ENCODE data around the gene BBS7. TPM values are rescaled to one million over a fixed set of nuclear protein-coding genes. Genes with fewer than 3 reads are reported as not detected.

The BBS7 gene
- total and polyA plus RNA-seq, 2 donors (not counting 1 experiment from before 2014, with no cell fraction given), result 22.5 to 22.7 TPM

GRCh38 chr4:121817006-121817405 is 53.3 kb downstream of the BBS7 start:
- Histone ChIP-seq H3K9me3 (ENCODE audit: control insufficient read depth, insufficient read depth, low read depth, low read length) (no peaks in the 10 kb centered on the region), H3K27me3 (ENCODE audit: control insufficient read depth, insufficient read depth, low read length) (no peaks in the 10 kb centered on the region), H3K4me2 (ENCODE audit: extremely low read depth, insufficient read depth, low read length) (no peak overlapping the region), H3K4me1 (ENCODE audit: control insufficient read depth, extremely low read depth, insufficient read depth, low read length) (no peaks in the 10 kb centered on the region), H3K27ac (ENCODE audit: insufficient read depth, low read length) (no peak overlapping the region), H3K4me3 (replicated peaks in 1 of 4; ENCODE audit: control extremely low read depth in 1 of 4, insufficient read depth in 1 of 4, low read depth in 3 of 4, low read length in 4 of 4) (no peak overlapping the region), H4K20me1 (ENCODE audit: control insufficient read depth, extremely low read depth, insufficient read depth, low read length) (no peaks in the 10 kb centered on the region), H3K79me2 (ENCODE audit: control insufficient read depth, insufficient read depth, low read length) (peaks cover 32% of the 10 kb centered on the region), H2AFZ (ENCODE audit: low read length) (no peak overlapping the region), H3K36me3 (ENCODE audit: control insufficient read depth, insufficient read depth, low read length) (peaks cover 2% of the 10 kb centered on the region), H3K9ac (ENCODE audit: insufficient read depth, low read length) (no peak overlapping the region)
- DNase-seq (ENCODE audit: low read depth in 2 of 2), result no peak
- TF ChIP-seq CTCF (conservative IDR thresholded peaks at IDR 0.05 in 1 of 2, IDR thresholded peaks at IDR 0.05 in 1 of 2; ENCODE audit: low read depth in 1 of 2, low read length in 2 of 2), result no peak

- Histone ChIP-seq H3K27me3 (ENCODE audit: control insufficient read depth, insufficient read depth, low read length) (no peaks in the 10 kb centered on the region), H2AFZ (ENCODE audit: low read length) (no peak overlapping the region), H4K20me1 (ENCODE audit: control insufficient read depth, extremely low read depth, insufficient read depth, low read length) (no peaks in the 10 kb centered on the region), H3K9me3 (ENCODE audit: control insufficient read depth, insufficient read depth, low read depth, low read length) (no peaks in the 10 kb centered on the region), H3K27ac (ENCODE audit: insufficient read depth, low read length) (no peak overlapping the region), H3K79me2 (ENCODE audit: control insufficient read depth, insufficient read depth, low read length) (peaks cover 14% of the 10 kb centered on the region), H3K4me2 (ENCODE audit: extremely low read depth, insufficient read depth, low read length) (no peak overlapping the region), H3K4me1 (ENCODE audit: control insufficient read depth, extremely low read depth, insufficient read depth, low read length) (no peaks in the 10 kb centered on the region), H3K9ac (ENCODE audit: insufficient read depth, low read length) (no peak overlapping the region), H3K4me3 (replicated peaks in 1 of 4; ENCODE audit: control extremely low read depth in 1 of 4, insufficient read depth in 1 of 4, low read depth in 3 of 4, low read length in 4 of 4) (no peak overlapping the region), H3K36me3 (ENCODE audit: control insufficient read depth, insufficient read depth, low read length) (peaks cover 3% of the 10 kb centered on the region)
- no peak for TF ChIP-seq CTCF (conservative IDR thresholded peaks at IDR 0.05 in 1 of 2, IDR thresholded peaks at IDR 0.05 in 1 of 2; ENCODE audit: low read depth in 1 of 2, low read length in 2 of 2)
- TF ChIP-seq EZH2 (IDR thresholded peaks at IDR 0.05; ENCODE audit: low read length, missing control alignments), result no peak
- DNase-seq (ENCODE audit: low read depth in 2 of 2), result peak in 1 of 2 donors; percentile 46
Measured at GRCh38 chr4:121814756-121815155, 55.5 kb downstream of the BBS7 start.

GRCh38 chr4:121811122-121811521 is 59.2 kb downstream of the BBS7 start:
- Histone ChIP-seq H3K36me3 (ENCODE audit: control insufficient read depth, insufficient read depth, low read length) (peaks cover 3% of the 10 kb centered on the region), H3K27ac (ENCODE audit: insufficient read depth, low read length) (no peak overlapping the region), H4K20me1 (ENCODE audit: control insufficient read depth, extremely low read depth, insufficient read depth, low read length) (no peaks in the 10 kb centered on the region), H3K4me1 (ENCODE audit: control insufficient read depth, extremely low read depth, insufficient read depth, low read length) (no peaks in the 10 kb centered on the region), H3K9ac (ENCODE audit: insufficient read depth, low read length) (no peak overlapping the region), H2AFZ (ENCODE audit: low read length) (no peak overlapping the region), H3K4me2 (ENCODE audit: extremely low read depth, insufficient read depth, low read length) (no peak overlapping the region), H3K27me3 (ENCODE audit: control insufficient read depth, insufficient read depth, low read length) (no peaks in the 10 kb centered on the region), H3K9me3 (ENCODE audit: control insufficient read depth, insufficient read depth, low read depth, low read length) (no peaks in the 10 kb centered on the region), H3K4me3 (replicated peaks in 1 of 4; ENCODE audit: control extremely low read depth in 1 of 4, insufficient read depth in 1 of 4, low read depth in 3 of 4, low read length in 4 of 4) (no peak overlapping the region), H3K79me2 (ENCODE audit: control insufficient read depth, insufficient read depth, low read length) (no peaks in the 10 kb centered on the region)
- no peak for TF ChIP-seq EZH2 (IDR thresholded peaks at IDR 0.05; ENCODE audit: low read length, missing control alignments)
- no peak for TF ChIP-seq CTCF (conservative IDR thresholded peaks at IDR 0.05 in 1 of 2, IDR thresholded peaks at IDR 0.05 in 1 of 2; ENCODE audit: low read depth in 1 of 2, low read length in 2 of 2)
- no peak for DNase-seq (ENCODE audit: low read depth in 2 of 2)
